ENCODE measurements around the gene CEP152.

DNA sequence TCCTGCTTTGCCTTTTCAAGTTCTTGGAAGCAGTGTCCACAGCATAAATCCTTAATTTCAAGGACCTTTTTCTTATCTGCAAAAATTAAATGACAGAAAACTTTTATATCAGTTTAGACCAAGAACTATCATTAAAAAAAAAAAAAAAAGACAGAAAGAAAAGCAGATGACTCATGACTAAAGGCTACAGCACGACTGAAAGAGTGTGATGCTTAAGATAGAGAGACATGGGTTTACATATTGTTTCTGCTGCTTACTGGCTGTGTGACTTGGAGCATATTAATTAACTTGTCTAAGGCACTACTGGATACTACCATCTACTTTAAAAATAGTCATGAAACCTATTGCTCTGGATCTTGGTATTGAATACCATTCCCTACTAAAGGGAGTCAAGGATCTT lies 62.3 kb downstream of the CEP152 start:
- TF ChIP-seq, protein P1, sequence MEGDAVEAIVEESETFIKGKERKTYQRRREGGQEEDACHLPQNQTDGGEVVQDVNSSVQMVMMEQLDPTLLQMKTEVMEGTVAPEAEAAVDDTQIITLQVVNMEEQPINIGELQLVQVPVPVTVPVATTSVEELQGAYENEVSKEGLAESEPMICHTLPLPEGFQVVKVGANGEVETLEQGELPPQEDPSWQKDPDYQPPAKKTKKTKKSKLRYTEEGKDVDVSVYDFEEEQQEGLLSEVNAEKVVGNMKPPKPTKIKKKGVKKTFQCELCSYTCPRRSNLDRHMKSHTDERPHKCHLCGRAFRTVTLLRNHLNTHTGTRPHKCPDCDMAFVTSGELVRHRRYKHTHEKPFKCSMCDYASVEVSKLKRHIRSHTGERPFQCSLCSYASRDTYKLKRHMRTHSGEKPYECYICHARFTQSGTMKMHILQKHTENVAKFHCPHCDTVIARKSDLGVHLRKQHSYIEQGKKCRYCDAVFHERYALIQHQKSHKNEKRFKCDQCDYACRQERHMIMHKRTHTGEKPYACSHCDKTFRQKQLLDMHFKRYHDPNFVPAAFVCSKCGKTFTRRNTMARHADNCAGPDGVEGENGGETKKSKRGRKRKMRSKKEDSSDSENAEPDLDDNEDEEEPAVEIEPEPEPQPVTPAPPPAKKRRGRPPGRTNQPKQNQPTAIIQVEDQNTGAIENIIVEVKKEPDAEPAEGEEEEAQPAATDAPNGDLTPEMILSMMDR (IDR thresholded peaks at IDR 0.05; ENCODE audit: low read depth, low read length) = no peak
- no peak for TF ChIP-seq EZH2phosphoT487 (IDR thresholded peaks at IDR 0.05; ENCODE audit: low read depth)
